ENCODE data around the gene ZNF267.
A peak's percentile ranks its signal among the peaks of the same experiment; 100 is the strongest.

DNA sequence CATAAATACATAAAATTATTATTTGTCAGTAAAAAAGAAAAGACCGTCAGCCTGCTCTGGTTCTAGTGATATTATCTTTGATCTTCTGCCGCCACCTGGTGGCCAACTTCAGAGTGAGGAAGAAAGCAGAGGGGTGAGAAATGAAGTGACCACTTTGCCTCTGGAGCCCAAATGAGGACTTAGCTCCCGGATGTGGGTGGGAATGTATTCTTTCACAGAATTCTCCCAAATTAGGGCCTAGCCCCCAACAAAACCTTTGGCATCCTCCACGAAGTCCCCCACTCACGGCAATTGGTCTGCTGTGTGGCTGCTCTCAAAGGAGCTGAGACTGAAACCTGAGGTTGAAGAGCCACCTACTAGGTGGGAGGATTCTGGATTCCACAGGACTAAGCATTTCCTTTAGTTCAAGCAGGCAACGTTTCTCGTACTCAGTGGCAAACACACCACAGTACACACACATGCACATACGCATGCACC lies 4.9 kb upstream of the ZNF267 start:
- TF ChIP-seq, protein P1, sequence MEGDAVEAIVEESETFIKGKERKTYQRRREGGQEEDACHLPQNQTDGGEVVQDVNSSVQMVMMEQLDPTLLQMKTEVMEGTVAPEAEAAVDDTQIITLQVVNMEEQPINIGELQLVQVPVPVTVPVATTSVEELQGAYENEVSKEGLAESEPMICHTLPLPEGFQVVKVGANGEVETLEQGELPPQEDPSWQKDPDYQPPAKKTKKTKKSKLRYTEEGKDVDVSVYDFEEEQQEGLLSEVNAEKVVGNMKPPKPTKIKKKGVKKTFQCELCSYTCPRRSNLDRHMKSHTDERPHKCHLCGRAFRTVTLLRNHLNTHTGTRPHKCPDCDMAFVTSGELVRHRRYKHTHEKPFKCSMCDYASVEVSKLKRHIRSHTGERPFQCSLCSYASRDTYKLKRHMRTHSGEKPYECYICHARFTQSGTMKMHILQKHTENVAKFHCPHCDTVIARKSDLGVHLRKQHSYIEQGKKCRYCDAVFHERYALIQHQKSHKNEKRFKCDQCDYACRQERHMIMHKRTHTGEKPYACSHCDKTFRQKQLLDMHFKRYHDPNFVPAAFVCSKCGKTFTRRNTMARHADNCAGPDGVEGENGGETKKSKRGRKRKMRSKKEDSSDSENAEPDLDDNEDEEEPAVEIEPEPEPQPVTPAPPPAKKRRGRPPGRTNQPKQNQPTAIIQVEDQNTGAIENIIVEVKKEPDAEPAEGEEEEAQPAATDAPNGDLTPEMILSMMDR (IDR thresholded peaks at IDR 0.05; ENCODE audit: extremely low read depth in 1 of 2, insufficient read depth in 1 of 2, low read depth in 1 of 2, low read length in 2 of 2), result peak; percentile 62 to 63
- TF ChIP-seq POLR2A (IDR thresholded peaks at IDR 0.05; ENCODE audit: low read depth, low read length) (no peak), FOS (IDR thresholded peaks at IDR 0.05; ENCODE audit: borderline replicate concordance, insufficient read depth, low read length) (no peak), POLR2AphosphoS5 (IDR thresholded peaks at IDR 0.05; ENCODE audit: insufficient read depth, low read depth, low read length) (no peak), EZH2 (IDR thresholded peaks at IDR 0.05; ENCODE audit: borderline replicate concordance, low read depth, low read length, severe bottlenecking) (no peak), MYC (IDR thresholded peaks at IDR 0.05; ENCODE audit: low read depth, low read length) (no peak)
- TF ChIP-seq, protein P2, sequence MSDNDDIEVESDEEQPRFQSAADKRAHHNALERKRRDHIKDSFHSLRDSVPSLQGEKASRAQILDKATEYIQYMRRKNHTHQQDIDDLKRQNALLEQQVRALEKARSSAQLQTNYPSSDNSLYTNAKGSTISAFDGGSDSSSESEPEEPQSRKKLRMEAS (IDR thresholded peaks at IDR 0.05; ENCODE audit: insufficient read depth, insufficient read length), result no peak
